GM21737 (cell line): ENCODE measurements around the gene TENT5A.
"Not testable (repeated sequence)": the region's sequence is repeated elsewhere in the genome, so short reads cannot be mapped to it uniquely, and the experiment has no call there.

ENCODE experiments used
- ATAC-seq: cut with Tn5 transposase; IDR thresholded peaks from one replicate; pipeline ENCODE4 v1.9.1; 2021; ENCODE audit warnings: mild to moderate bottlenecking, moderate library complexity; ENCODE audit not compliant: unreplicated experiment

Gene TENT5A

DNA sequence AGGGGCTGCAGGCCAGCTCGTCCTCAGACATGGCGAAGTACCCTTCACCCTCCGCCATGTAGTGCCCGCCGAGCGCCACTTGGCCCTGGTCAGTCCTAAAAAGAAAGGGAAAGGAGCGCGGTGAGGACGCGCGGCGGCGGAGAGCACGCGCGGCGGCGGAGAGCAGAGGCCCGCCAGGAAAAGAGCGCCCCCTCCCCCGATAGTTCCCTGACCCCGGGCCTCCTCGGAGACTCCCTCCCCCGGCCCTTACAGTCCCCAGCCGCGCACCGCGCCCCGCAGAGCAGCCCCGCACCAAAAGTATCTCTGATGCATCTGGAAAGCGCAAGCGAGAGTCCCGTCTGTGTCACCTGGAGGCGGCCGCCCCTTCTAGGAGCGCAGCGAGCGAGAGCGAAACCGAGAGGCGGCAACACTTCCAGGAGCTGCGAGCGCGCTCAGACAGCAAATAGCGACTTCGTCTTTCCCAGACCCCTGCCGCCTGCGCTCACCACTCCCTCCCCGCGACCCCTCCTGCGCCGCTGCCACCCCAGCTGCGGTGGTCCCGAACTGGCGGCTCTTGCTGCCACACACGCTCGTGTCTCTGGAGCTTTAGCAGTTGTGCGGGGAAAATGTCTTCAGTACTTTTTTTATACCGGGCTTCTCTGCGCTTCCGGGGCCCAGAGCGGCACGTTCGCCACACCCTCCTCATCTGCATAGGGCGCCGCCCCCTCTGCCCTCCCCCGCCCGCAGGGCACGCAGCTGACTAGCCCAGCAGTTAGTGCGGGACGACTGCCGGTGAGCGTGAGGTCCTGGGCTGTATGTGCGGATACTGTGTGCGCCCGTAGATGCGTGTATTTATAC, at the start of gene TENT5A:
TSS of gene TENT5A (minus strand) at position 598 of the 837 bp plus-strand sequence. CDS start at position 58, 540 bp downstream.
- ATAC-seq, result peak; percentile 74

DNA sequence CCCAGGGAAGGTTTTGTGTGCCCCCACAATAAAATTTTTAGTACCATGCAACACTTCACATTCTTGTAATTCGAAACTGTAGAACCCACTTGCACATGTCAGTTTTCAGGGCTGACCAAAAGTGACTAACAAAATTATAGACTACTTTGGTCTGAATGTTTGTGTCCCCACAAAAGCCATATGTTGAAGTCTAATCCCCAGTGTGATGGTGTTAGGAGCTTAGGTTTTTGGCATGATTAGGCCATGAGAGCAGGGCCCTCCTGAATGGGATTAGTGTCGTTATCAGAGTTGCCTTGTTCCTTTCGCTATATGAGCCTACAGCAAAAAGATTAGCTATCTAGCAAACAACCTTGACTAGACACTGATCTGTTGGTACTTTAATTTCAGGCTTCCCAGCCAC, 49.0 kb upstream of the TENT5A start:
- ATAC-seq, result no peak

DNA sequence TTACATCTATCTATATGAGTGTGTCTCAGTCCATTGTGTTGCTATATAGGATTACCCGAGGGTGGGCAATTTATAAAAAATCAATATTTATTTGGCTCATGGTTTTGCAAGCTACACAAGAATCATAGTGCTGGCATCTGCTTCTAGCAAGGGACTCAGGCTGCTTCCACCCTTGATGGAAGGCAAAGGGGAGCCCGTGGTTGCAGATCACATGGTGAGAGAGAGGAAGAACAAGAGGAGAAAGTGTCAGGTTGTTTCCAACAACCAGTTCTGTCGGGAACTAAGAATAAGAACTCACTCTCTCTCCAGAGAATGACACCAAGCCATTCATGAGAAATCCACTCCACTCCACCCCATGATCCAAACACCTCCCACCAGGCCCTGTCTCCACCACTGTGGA, 48.2 kb upstream of the TENT5A start:
- no peak for ATAC-seq

DNA sequence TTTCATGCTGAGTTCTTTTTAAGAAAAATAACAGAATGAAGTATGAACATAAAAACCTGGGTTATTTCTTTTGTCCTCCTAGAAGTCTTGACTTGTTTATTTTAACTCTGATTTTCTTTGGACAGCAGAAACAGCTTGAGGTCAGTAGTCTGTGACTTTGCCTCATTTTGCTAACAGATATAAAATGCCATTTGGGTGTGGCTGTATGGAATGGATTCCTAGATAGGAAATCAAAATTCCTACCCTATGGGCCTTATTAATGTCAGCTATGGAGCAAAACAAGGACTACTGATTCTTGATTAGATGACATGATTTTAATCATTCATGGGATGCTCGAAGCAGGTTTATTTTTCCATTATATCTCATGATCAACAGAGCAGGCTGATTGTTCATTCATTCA, 46.8 kb upstream of the TENT5A start:
- ATAC-seq, result no peak

DNA sequence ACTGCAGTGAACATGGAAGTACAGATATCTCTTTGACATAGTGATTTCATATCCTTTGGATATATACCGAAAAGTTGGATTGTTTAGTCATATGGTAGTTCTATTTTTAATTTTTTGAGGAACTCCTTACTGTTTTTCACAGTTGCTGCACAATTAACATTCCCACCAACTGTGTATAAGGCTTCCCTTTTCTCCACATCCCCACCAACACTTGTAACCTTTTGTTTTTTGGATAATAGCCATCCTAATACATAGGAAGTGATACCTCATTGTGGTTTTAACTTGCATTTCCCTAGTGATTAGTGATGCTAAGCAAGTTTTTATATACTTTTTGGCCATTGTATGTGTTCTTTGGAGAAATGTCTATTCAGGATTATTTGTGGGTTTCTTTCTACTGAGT, 45.1 kb upstream of the TENT5A start:
- no peak for ATAC-seq

DNA sequence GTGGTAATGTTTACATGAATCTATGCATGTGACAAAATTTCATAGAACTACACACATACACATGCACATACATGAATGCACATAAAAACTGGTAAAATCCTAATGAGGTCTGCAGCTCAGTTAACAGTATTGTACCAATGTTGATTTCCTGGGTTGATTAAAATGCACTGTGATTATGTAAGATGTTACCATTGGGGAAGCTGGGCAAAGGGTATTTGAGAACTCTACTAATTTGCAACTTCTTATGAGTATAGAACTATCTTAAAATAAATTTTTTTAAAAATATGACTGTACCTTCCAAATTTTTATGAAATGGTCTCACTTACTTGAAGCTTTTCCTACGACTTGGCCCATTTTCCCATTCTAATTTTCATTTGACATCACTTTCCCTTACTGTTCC, 43.4 kb upstream of the TENT5A start:
- no peak for ATAC-seq

DNA sequence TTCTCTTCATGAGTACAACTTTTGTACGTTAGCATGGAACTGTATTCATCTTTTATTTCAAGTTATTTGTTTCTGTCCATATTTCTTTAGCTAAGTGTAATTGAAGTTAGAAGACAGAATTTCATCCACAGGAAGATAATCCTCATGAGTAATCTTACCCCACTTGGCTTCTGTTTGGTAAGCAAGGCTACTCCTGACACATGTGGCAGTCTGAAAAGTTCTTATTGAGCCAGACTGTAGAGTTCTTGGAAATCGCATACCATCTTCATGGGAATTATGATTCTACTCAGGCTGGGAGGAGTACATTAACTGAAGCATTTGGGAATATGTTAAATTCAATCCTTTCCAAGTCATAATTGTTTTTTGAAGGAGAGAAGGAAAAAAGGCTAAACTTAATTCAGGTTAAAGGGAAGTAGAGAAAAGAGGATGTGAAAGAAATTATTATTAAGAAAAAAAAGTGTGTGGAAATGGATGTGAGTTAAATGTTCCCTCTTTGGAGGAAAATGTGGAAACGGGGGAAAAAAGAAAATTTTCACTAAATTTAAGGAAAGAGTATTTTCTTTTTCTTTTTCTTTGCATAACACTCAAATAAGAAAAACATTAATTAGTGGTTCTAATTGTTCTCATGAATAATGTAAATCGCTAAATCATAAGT, 41.5 kb upstream of the TENT5A start:
- ATAC-seq, result no peak

DNA sequence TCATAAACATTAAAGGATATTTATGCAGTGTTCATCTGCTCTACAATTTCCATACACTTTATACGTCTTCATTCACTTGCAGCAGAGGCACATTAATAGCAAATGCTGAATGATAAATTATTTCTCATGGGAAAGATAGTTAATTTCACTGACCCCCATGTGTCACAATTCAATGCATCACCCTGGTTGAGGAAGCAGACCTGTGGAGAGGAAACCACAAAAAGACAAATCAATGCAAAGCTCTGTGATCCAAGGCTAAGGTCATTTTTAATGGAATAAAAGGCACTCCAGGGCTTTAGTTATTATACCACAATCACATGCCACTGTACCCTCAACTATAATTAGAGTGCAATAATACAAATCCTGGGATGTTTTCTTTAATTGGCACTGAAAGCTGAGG, 40.3 kb upstream of the TENT5A start:
- ATAC-seq, result no peak

DNA sequence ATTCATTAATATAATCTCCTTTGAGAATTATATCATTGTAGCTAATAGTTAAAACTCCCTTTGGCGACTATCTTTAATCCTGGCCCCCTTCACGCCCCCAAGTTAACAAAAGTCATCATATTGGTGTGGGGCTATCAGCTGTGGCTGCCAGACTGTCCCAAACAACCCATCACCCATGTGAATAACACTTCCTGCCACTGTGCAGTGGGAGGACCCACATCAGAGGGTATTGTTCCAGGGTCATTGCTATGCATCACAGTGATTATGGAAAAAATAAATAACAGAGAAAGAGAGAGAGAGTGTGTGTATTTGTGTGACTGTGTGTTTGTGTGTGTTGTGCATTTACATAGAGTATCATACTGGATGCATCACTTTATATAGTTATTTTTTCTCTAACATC, 39.3 kb upstream of the TENT5A start:
- ATAC-seq, result no peak

DNA sequence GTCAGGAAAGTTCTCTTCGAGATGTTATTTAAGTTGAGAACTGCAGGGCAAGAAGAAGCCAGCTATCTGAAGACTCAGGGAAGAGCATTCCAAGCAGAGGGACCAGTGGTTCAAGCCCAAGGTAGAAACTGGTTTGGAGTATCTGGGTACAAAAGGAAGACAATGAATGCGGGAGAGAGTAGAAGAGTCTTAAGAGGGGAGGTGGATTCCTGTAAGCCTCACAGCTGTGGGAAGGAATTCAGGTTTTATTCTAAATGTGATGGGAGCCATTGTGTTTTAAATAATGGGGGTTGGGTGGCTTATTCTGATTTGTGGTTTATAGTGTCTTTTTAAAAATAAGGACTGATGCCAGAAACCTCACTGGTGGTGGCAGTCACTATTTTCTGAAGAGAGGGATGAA, 37.6 kb upstream of the TENT5A start:
- no peak for ATAC-seq

DNA sequence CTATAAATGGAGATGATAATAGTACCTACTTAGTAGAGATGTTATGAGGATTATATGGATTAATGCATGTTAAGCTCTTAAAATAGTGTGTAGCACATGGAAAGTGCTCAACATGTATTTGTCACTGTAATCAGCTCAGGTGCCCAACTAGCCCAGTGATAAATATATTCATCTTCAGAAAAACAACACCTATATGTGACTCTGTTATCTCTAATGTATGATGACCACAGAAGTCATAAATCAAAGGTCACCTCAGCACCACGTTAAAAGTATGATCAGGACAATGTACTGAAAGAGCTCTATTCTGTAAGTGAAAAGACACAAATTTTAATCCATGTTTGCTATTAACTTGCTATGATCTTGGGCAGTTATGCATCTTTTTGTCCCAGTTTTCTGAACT, 36.8 kb upstream of the TENT5A start:
- ATAC-seq, result no peak

DNA sequence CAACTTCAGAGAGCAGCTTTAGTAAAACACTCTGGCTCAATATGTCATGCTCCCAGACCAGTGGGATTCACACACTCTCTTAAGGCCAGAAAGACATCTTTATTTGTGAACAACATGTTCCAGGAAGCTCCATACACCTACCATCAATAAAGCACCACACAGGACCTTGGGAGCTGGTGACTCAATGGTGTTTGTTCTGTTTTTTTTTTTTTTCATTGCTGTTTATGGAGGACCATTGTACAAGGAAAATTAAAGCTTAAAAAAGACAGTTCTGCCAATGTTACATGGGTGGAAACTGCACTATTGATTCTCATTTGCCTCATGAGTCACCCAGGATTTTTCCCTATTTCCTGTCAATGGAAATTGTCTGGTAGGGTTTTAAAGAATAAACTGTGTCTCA, 36.3 kb upstream of the TENT5A start:
- ATAC-seq, result no peak

DNA sequence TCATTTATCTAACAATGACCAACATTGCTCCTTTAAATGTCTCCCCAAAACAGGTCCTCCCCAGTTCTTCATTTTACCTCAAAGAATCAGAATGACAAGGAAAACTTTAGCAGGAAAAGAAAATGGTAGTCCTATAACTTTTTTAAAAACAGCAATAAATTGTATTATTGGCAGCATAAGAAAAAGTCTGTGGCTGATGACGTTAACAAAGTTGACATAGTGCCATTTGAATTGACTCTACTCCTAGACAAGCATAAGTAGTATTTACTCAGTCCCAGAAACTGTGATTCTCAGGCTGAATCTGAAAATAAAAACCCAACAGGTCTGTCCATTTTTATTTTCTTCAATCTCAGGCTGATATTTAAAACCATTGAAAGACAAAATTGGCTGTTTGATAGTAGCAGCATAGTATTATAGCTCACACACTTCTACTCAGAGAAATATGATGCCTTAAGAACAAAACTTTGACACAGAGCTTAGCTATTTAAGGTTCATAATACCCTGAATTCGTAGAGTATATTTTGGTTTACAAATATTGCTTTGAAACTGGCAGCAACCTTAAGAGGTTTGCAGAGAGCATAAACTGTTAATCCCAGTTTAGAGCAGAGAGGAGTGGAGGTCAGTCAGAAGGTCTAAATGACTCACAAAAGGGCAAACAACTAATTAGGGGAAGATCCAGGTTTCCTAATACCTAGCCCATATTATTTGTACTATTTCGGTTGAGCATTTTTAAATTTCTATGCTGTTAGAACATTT, 35.0 kb upstream of the TENT5A start:
- no peak for ATAC-seq

DNA sequence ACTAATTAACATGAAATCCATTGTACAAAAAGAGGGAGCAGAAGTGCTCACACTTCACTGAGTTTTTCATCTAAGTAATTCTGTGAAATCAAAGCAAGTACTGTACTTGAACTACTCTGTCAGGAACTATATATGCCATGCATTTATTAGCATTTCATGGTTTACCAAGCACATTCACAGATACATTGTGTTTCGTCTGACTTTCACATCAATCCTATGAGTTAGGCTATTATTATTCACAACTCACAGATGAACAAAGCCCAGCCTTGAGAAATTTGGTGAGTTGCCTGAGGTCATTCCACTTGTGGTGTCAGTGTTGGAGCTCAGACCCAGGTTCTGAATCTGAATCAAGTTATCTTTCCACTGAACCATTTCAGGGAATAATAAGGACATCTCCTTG, 33.7 kb upstream of the TENT5A start:
- ATAC-seq, result no peak

DNA sequence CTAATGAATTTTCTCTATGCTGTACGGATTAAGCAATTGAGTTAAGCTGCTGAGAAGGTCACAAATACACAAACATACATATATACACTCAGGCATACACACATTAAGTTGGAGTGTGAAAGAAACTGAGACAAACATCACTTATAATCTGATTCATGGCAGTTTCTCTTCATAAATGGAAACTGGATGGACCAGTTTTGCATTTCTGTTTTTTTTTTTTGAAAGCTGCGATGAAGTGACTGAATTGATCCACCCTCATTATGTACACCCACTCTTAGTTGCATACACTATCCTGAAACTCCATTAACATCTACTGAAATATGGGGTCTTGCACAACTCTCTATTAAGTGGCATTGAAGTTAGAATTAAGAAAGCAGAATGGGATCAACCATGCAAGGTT, 32.9 kb upstream of the TENT5A start:
- no peak for ATAC-seq

DNA sequence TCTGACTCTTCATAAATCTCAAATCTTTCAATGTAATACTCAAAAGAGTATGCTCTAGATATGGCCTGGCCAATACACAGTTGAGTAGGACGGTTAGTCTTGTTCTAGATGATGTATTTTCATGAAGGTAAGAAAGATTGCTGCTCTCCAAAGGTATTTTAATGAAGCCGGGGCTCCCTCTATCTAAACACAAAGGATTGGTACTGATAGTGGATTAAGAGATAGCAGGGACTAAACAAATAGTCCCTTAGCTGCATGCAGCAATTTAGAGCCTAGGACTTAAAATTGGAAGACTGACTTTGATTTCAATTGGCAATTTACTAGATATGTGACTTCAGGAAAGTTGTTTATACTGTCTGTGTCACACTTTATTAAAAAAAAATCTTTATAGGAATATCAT, 31.4 kb upstream of the TENT5A start:
- ATAC-seq, result no peak

DNA sequence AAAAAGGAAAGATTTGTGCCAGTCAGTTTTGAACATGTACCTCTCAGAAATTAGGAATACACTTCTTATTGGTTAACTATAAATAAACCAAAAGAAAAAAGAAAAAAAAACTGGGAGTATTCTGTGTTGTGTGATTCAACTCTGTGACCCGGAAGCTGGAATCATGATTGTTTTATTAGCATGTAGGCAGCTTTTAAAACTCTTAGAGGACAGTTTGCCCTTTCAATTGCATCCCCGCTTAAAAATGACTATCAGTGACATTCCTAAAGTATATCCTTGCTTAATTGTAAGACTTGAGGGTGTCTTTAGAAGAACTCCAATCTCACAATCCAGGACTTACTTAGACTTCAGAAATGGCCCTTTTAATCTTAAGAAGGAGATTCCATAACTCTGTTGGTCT, 29.1 kb upstream of the TENT5A start:
- ATAC-seq, result no peak

DNA sequence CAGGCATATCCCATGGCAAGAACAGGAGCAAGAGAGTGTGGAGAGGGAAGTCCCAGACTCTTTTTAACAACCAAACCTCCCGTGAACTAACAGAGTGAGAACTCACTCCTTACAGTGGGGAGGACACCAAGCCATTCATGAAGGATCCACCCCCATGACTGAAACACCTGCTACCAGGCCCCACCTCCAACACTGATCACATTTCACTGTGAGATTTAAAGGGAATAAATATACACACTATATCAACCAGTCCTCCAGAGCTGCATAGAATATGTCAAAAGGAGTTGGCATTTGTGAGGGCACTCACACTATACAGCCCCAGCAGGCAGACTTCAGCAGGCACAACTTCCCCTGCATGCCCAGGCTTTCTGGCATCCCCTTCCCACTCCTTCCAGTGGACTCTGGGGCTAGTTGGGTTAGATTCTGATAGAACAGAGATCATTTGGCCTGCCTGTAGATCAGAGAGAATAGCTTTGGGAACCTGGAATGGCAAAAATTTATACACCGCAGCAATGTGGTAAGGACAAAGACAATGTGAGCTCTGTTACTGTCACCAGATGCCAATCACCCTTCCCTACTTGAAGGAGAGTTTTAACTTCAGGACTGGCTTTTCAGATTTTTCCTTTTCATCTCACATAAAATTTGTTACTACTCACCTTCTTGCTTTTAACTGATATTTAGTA, 25.2 kb upstream of the TENT5A start:
- no peak for ATAC-seq

DNA sequence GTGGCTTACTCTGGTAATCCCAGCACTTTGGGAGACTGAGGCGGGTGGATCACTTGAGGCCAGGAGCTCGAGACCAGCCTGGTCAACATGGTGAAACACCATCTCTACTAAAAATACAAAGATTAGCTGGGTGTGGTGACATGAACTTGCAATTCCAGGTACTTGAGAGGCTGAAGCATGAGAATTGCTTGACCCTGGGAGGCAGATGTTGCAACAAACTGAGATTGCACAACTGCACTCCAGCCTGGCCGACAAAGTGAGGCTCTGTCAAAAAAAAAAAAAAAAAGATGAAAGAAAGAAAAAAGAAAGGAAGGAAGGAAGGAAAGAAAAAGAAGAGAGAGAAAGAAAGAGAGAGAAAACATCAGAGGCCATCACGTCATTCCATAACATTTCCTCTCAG, 23.7 kb upstream of the TENT5A start:
- not testable (repeated sequence) for ATAC-seq

DNA sequence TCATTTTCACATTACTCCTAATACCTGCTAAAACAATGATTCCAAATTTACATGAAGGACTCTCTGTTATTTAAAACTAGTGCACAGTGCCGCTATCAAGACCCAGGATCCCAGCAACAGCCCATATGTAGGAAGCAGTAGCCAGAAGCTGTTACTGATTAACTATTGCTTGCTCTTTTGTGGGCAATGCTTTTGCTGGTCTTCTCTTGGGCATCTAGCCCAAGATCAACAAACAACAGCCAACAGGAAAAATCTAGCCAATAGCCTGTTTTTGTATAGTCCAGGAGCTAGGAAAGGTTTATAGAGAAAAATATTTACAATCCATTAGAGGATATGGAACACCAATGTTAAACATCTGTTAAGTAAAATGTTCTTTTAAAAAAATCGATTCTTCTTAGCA, 22.1 kb upstream of the TENT5A start:
- ATAC-seq, result no peak

DNA sequence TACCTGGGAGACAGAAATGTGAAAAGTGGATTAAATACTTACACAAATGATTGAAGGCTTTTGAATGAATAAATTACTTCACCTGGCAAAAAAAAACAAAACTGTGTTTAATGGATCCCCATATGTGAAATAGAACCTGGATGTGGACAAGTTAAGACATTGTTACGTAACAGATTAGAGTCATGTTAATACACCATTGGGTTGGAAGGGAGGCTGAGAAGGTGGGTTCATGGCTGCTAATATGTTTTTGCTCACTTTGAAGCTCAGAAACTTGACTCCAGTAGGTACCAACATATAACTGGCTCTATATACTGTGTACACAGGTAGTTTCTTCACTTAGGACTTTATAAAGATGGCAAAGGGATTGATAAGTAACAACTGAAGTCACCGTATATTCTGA, 21.4 kb upstream of the TENT5A start:
- no peak for ATAC-seq
